IPS-18a (cell line): ENCODE results near the gene NOD1.
"Not testable (repeated sequence)": the region's sequence is repeated elsewhere in the genome, so short reads cannot be mapped to it uniquely, and the experiment has no call there.

Source experiments
- H3K27ac ChIP-seq: one replicate; pipeline ENCODE4 v1.5.1; 2013; ENCODE audit warnings: low read length
- H3K27me3 ChIP-seq: one replicate; pipeline ENCODE4 v1.6.1; 2013; ENCODE audit warnings: mild to moderate bottlenecking, low read length; ENCODE audit not compliant: control insufficient read depth, insufficient read depth
- H3K36me3 ChIP-seq: one replicate; pipeline ENCODE4 v1.6.1; 2013; ENCODE audit warnings: low read depth, low read length; ENCODE audit not compliant: control insufficient read depth
- H3K4me1 ChIP-seq: one replicate; pipeline ENCODE4 v1.6.1; 2013; ENCODE audit warnings: low read depth, low read length; ENCODE audit not compliant: control insufficient read depth
- H3K4me3 ChIP-seq: one replicate; pipeline ENCODE4 v1.5.1; 2013; ENCODE audit warnings: low read length
- H3K9ac ChIP-seq: one replicate; pipeline ENCODE4 v1.6.1; 2013; ENCODE audit warnings: mild to moderate bottlenecking, low read length, moderate library complexity
- H3K9me3 ChIP-seq: one replicate; pipeline ENCODE4 v1.6.1; 2013; ENCODE audit warnings: low read depth, low read length; ENCODE audit not compliant: control insufficient read depth

Gene NOD1

GRCh38 chr7:30395676-30396075, 82.9 kb downstream of the NOD1 start:
- no peaks in the 10 kb centered on the region for H3K27me3 ChIP-seq
- H3K4me3 ChIP-seq: no peak overlapping the region
- H3K36me3 ChIP-seq: no peaks in the 10 kb centered on the region
- no peak overlapping the region for H3K9ac ChIP-seq
- H3K27ac ChIP-seq: no peak overlapping the region
- no peaks in the 10 kb centered on the region for H3K9me3 ChIP-seq
- peaks cover 10% of the 10 kb centered on the region for H3K4me1 ChIP-seq

GRCh38 chr7:30391806-30392205, 86.8 kb downstream of the NOD1 start:
- no peaks in the 10 kb centered on the region for H3K9me3 ChIP-seq
- H3K27ac ChIP-seq: no peak overlapping the region
- no peaks in the 10 kb centered on the region for H3K27me3 ChIP-seq
- H3K4me3 ChIP-seq: no peak overlapping the region
- H3K36me3 ChIP-seq: no peaks in the 10 kb centered on the region
- H3K4me1 ChIP-seq: peaks cover 11% of the 10 kb centered on the region
- no peak overlapping the region for H3K9ac ChIP-seq

GRCh38 chr7:30390736-30391636, 87.6 kb downstream of the NOD1 start:
- peaks cover 11% of the 10 kb centered on the region for H3K4me1 ChIP-seq
- no peak overlapping the region for H3K27ac ChIP-seq
- no peak overlapping the region for H3K4me3 ChIP-seq
- H3K36me3 ChIP-seq: no peaks in the 10 kb centered on the region
- no peak overlapping the region for H3K9ac ChIP-seq
- no peaks in the 10 kb centered on the region for H3K9me3 ChIP-seq
- no peaks in the 10 kb centered on the region for H3K27me3 ChIP-seq

GRCh38 chr7:30389791-30390190, 88.8 kb downstream of the NOD1 start:
- H3K9ac ChIP-seq: no peak overlapping the region
- no peaks in the 10 kb centered on the region for H3K9me3 ChIP-seq
- no peak overlapping the region for H3K27ac ChIP-seq
- no peaks in the 10 kb centered on the region for H3K36me3 ChIP-seq
- H3K4me3 ChIP-seq: no peak overlapping the region
- H3K27me3 ChIP-seq: no peaks in the 10 kb centered on the region
- peaks cover 8% of the 10 kb centered on the region for H3K4me1 ChIP-seq

- no peaks in the 10 kb centered on the region for H3K4me1 ChIP-seq
- H3K36me3 ChIP-seq: no peaks in the 10 kb centered on the region
- no peak overlapping the region for H3K4me3 ChIP-seq
- no peak overlapping the region for H3K27ac ChIP-seq
- H3K9ac ChIP-seq: no peak overlapping the region
- no peaks in the 10 kb centered on the region for H3K9me3 ChIP-seq
- H3K27me3 ChIP-seq: no peaks in the 10 kb centered on the region
These were observed 96.0 kb downstream of the NOD1 start for GRCh38 chr7:30382607-30383006.

- H3K4me3 ChIP-seq, H3K9me3 ChIP-seq, H3K27ac ChIP-seq, H3K36me3 ChIP-seq, H3K27me3 ChIP-seq, H3K4me1 ChIP-seq, H3K9ac ChIP-seq: not testable (repeated sequence)
These were observed 97.8 kb downstream of the NOD1 start for GRCh38 chr7:30380824-30381223.

GRCh38 chr7:30380294-30380693, 98.3 kb downstream of the NOD1 start:
- no peak overlapping the region for H3K4me3 ChIP-seq
- no peaks in the 10 kb centered on the region for H3K4me1 ChIP-seq
- H3K27ac ChIP-seq: no peak overlapping the region
- no peaks in the 10 kb centered on the region for H3K36me3 ChIP-seq
- no peaks in the 10 kb centered on the region for H3K27me3 ChIP-seq
- H3K9me3 ChIP-seq: no peaks in the 10 kb centered on the region
- H3K9ac ChIP-seq: no peak overlapping the region

- Histone ChIP-seq H3K4me3 (no peak overlapping the region), H3K27ac (no peak overlapping the region), H3K27me3 (no peaks in the 10 kb centered on the region), H3K9ac (no peak overlapping the region), H3K9me3 (no peaks in the 10 kb centered on the region), H3K36me3 (no peaks in the 10 kb centered on the region), H3K4me1 (no peaks in the 10 kb centered on the region)
These were observed 98.8 kb downstream of the NOD1 start for GRCh38 chr7:30379741-30380140.

GRCh38 chr7:30379131-30379530, 99.5 kb downstream of the NOD1 start:
- Histone ChIP-seq H3K27ac (no peak overlapping the region), H3K36me3 (no peaks in the 10 kb centered on the region), H3K27me3 (no peaks in the 10 kb centered on the region), H3K9ac (no peak overlapping the region), H3K9me3 (no peaks in the 10 kb centered on the region), H3K4me1 (no peaks in the 10 kb centered on the region), H3K4me3 (no peak overlapping the region)

- Histone ChIP-seq H3K27ac (no peak overlapping the region), H3K4me3 (no peak overlapping the region), H3K9me3 (no peaks in the 10 kb centered on the region), H3K9ac (no peak overlapping the region), H3K36me3 (no peaks in the 10 kb centered on the region), H3K27me3 (no peaks in the 10 kb centered on the region), H3K4me1 (no peaks in the 10 kb centered on the region)
These were observed 100.3 kb downstream of the NOD1 start for GRCh38 chr7:30378275-30378674.
